H1 (cell line): Measurements from ENCODE around the gene PTPRD. TPM values are rescaled to one million over a fixed set of nuclear protein-coding genes. Genes with fewer than 3 reads are reported as not detected.

Experiments used
- CTCF ChIA-PET: fragments of 300-600 bp; sonication (Branson Sonifier 250); formaldehyde crosslinking; loops from one replicate; lab custom pipeline; 2021; ENCODE audit not compliant: partially characterized antibody; lab: Charles Lee
- POLR2A ChIA-PET: fragments of 300-600 bp; sonication (Branson Sonifier 250); formaldehyde crosslinking; loops from one replicate; lab custom pipeline; 2021; ENCODE audit warnings: inconsistent platforms; ENCODE audit not compliant: partially characterized antibody; lab: Charles Lee
- DNase-seq, 2 experiments: peaks; one replicate each; pipeline versions ENCODE4 v3.0.0 to v3.0.0-alpha.2; 2010 to 2022; ENCODE audit warnings: low spot score in 2 of 2, low read depth in 1 of 2, mixed read lengths in 1 of 2
- FAIRE-seq: peaks from 2 replicates; lab custom pipeline; 2011; peaks lifted over from hg19 to GRCh38; lab: Jason Lieb, UNC
- H2AFZ ChIP-seq: 2 replicates; pipeline ENCODE4 v1.8.1; 2012; ENCODE audit warnings: low read length, inconsistent platforms
- H2AK5ac ChIP-seq: 2 replicates; pipeline ENCODE4 v1.6.1; 2013; ENCODE audit warnings: low read depth, low read length
- H2BK120ac ChIP-seq: replicated peaks from 2 replicates; pipeline ENCODE3; 2013; ENCODE audit warnings: low read depth, low read length, inconsistent platforms
- H2BK12ac ChIP-seq: 2 replicates; pipeline ENCODE4 v1.6.1; 2013; ENCODE audit warnings: low read depth, low read length
- H2BK15ac ChIP-seq: 2 replicates; pipeline ENCODE4 v1.6.1; 2013; ENCODE audit warnings: low read length
- H2BK20ac ChIP-seq: 2 replicates; pipeline ENCODE4 v1.6.1; 2013; ENCODE audit warnings: low read length
- H2BK5ac ChIP-seq: 2 replicates; pipeline ENCODE4 v1.6.1; 2013; ENCODE audit warnings: low read depth, low read length
- H3K14ac ChIP-seq: 2 replicates; pipeline ENCODE4 v1.6.1; 2013; ENCODE audit warnings: inconsistent platforms; ENCODE audit not compliant: insufficient read length
- H3K18ac ChIP-seq: 2 replicates; pipeline ENCODE4 v1.6.1; 2013; ENCODE audit warnings: low read length; ENCODE audit errors: extremely low read depth
- H3K23ac ChIP-seq: 2 replicates; pipeline ENCODE4 v1.6.1; 2013; ENCODE audit warnings: inconsistent platforms; ENCODE audit not compliant: insufficient read length
- H3K23me2 ChIP-seq: 2 replicates; pipeline ENCODE4 v1.6.1; 2013; ENCODE audit warnings: low read depth, low read length
- H3K27ac ChIP-seq: 2 replicates; pipeline ENCODE4 v1.6.1; 2011; ENCODE audit warnings: low read depth, low read length, inconsistent platforms
- H3K27me3 ChIP-seq, 4 experiments: replicated peaks in 1 of 4; 1 replicate in 1 of 4; 2 replicates in 3 of 4; pipeline versions ENCODE4 v1.6.1 to v1.8.1; 2011 to 2013; ENCODE audit warnings: low read length in 3 of 4, mild to moderate bottlenecking in 3 of 4, inconsistent platforms in 2 of 4, mixed read lengths in 2 of 4, moderate library complexity in 1 of 4; ENCODE audit not compliant: control insufficient read depth in 3 of 4, insufficient read depth in 3 of 4; ENCODE audit errors: extremely low read depth in 1 of 4
- H3K36me3 ChIP-seq, 4 experiments: 2 replicates each; pipeline versions ENCODE4 v1.6.1 to v1.8.1; 2011 to 2013; ENCODE audit warnings: mild to moderate bottlenecking in 4 of 4, low read length in 3 of 4, moderate library complexity in 2 of 4, control low read depth in 1 of 4, inconsistent platforms in 1 of 4; ENCODE audit not compliant: insufficient read depth in 4 of 4, control insufficient read depth in 2 of 4
- H3K4ac ChIP-seq: replicated peaks from 2 replicates; pipeline ENCODE3; 2013; ENCODE audit warnings: low read length, low read depth, mixed read lengths, inconsistent platforms; ENCODE audit not compliant: insufficient read length
- H3K4me1 ChIP-seq, 4 experiments: replicated peaks in 1 of 4; 1 replicate in 1 of 4; 2 replicates in 3 of 4; pipeline versions ENCODE4 v1.6.1 to v1.8.1; 2011 to 2013; ENCODE audit warnings: low read length in 3 of 4, inconsistent platforms in 2 of 4, mixed read lengths in 1 of 4; ENCODE audit not compliant: insufficient read depth in 4 of 4, control insufficient read depth in 3 of 4
- H3K4me2 ChIP-seq, 2 experiments: 2 replicates each; pipeline versions ENCODE4 v1.6.1 to v1.8.1; 2011 to 2013; ENCODE audit warnings: low read depth in 2 of 2, low read length in 2 of 2, control low read depth in 1 of 2, inconsistent platforms in 1 of 2, mild to moderate bottlenecking in 1 of 2; ENCODE audit not compliant: insufficient read depth in 1 of 2
- H3K4me3 ChIP-seq, 4 experiments: fragments of 200-600, 300-600 bp in 1 of 4; sonication (generic), shearing (Covaris generic), sonication (Bioruptor Twin) in 1 of 4; 2 replicates each; pipeline versions ENCODE4 v1.5.1 to v1.8.1; 2011 to 2016; ENCODE audit warnings: low read length in 4 of 4, low read depth in 3 of 4, control low read depth in 2 of 4, inconsistent platforms in 2 of 4, mild to moderate bottlenecking in 2 of 4, mixed read lengths in 1 of 4, moderate library complexity in 1 of 4; ENCODE audit not compliant: insufficient read depth in 2 of 4; ENCODE audit errors: extremely low read depth in 1 of 4
- H3K56ac ChIP-seq: replicated peaks from 2 replicates; pipeline ENCODE3; 2013; ENCODE audit warnings: low read depth, mild to moderate bottlenecking, mixed read lengths, low read length, inconsistent platforms; ENCODE audit not compliant: insufficient read length
- H3K79me1 ChIP-seq: 2 replicates; pipeline ENCODE4 v1.6.1; 2013; ENCODE audit warnings: low read depth, low read length, control low read depth
- H3K79me2 ChIP-seq, 2 experiments: 2 replicates each; pipeline versions ENCODE4 v1.6.1 to v1.8.1; 2012 to 2013; ENCODE audit warnings: low read length in 2 of 2, mild to moderate bottlenecking in 2 of 2, inconsistent platforms in 1 of 2; ENCODE audit not compliant: insufficient read depth in 2 of 2, control insufficient read depth in 1 of 2
- H3K9ac ChIP-seq, 4 experiments: replicated peaks in 1 of 4; 1 replicate in 1 of 4; 2 replicates in 3 of 4; pipeline versions ENCODE4 v1.6.1 to v1.8.1; 2011 to 2013; ENCODE audit warnings: low read depth in 3 of 4, low read length in 3 of 4, control low read depth in 2 of 4, mild to moderate bottlenecking in 2 of 4, moderate library complexity in 2 of 4, inconsistent platforms in 1 of 4; ENCODE audit errors: extremely low read depth in 1 of 4
- H3K9me3 ChIP-seq, 2 experiments: 2 replicates each; pipeline versions ENCODE4 v1.6.1 to v1.8.1; 2012 to 2013; ENCODE audit warnings: mild to moderate bottlenecking in 2 of 2, moderate library complexity in 2 of 2, control low read depth in 1 of 2, inconsistent platforms in 1 of 2, low read depth in 1 of 2, low read length in 1 of 2, mixed read lengths in 1 of 2; ENCODE audit not compliant: insufficient read depth in 2 of 2
- H4K20me1 ChIP-seq, 2 experiments: replicated peaks in 1 of 2; 2 replicates each; pipeline versions ENCODE3 to v1.8.1; 2011 to 2013; ENCODE audit warnings: inconsistent platforms in 2 of 2, low read length in 2 of 2, mild to moderate bottlenecking in 1 of 2; ENCODE audit not compliant: insufficient read depth in 2 of 2, control insufficient read depth in 1 of 2
- H4K5ac ChIP-seq: 2 replicates; pipeline ENCODE4 v1.6.1; 2013; ENCODE audit warnings: low read length, low read depth, mixed read lengths, inconsistent platforms; ENCODE audit not compliant: insufficient read length
- H4K8ac ChIP-seq: 2 replicates; pipeline ENCODE4 v1.8.0; 2013; ENCODE audit warnings: mild to moderate bottlenecking, moderate library complexity, low read length, inconsistent platforms; ENCODE audit not compliant: insufficient read depth; ENCODE audit errors: extremely low read depth
- H4K91ac ChIP-seq: replicated peaks from 2 replicates; pipeline ENCODE3; 2013; ENCODE audit warnings: low read length, mixed read lengths, inconsistent platforms; ENCODE audit not compliant: insufficient read length
- CBX5 ChIP-seq: fragments of 300-800, 300-1000 bp; sonication (generic); IDR thresholded peaks from 2 replicates; pipeline ENCODE4 v1.7.1; 2016; ENCODE audit warnings: antibody characterized with exemption, low read length, low read depth
- KDM5A ChIP-seq: fragments of 200-600 bp; IDR thresholded peaks from 2 replicates; pipeline ENCODE4 v1.7.1; 2012; ENCODE audit warnings: mild to moderate bottlenecking, low read length, inconsistent platforms, mixed read lengths
- WGBS, 2 experiments: shearing (Covaris generic) in 1 of 2; methylation state at CpG; one replicate each; pipeline versions ENCODE4 v1.1.6 to v1.1.7; 2013 to 2015; ENCODE audit warnings: low lambda C conversion rate in 2 of 2, mixed read lengths in 2 of 2, inconsistent platforms in 1 of 2, low coverage in 1 of 2, missing lambda C conversion rate in 1 of 2; ENCODE audit not compliant: insufficient replicate concordance in 2 of 2, insufficient coverage in 1 of 2, insufficient read length in 1 of 2; ENCODE audit errors: extremely low coverage in 1 of 2, missing lambda C conversion rate in 1 of 2; 5-methylcytosine and 5-hydroxymethylcytosine counted together
- polyA plus RNA-seq, 7 experiments: library from polyadenylated mRNA; depleted of rRNA in 3 of 7; stranded (reverse) in 5 of 7; unstranded in 2 of 7; fragments of >200 nt in 5 of 7; fragments of 200-250 nt in 2 of 7; gene quantifications; 1 replicate in 5 of 7; 2 replicates in 1 of 7; 4 replicates in 1 of 7; pipeline versions ENCODE4 v1.2.1 to v1.2.3, GENCODE V29; 2011 to 2013; ENCODE audit warnings: missing spikeins in 2 of 7, mixed read lengths in 2 of 7
- total RNA-seq: library from RNA; stranded (reverse); fragmentation: NEBNext Ultra II Directional; extraction: Animal tissue kit (Norgen Biotek cat#: 25700); gene quantifications from 2 replicates; pipeline ENCODE4 v1.2.1, GENCODE V29; 2021

PTPRD gene
- total and polyA plus RNA-seq, 2 of the 8 experiments (the other 6 are each of a cell fraction or from before 2014, with no cell fraction given): 17.2 to 77.0 TPM

- Histone ChIP-seq H3K9ac (no peak overlapping the region), H4K5ac (no peak overlapping the region), H3K18ac (no peak overlapping the region), H2BK12ac (no peak overlapping the region), H3K4me3 (no peak overlapping the region), H4K20me1 (no peaks in the 10 kb centered on the region), H3K23me2 (no peaks in the 10 kb centered on the region), H3K14ac (no peak overlapping the region), H2BK15ac (no peak overlapping the region), H2BK5ac (no peak overlapping the region), H2BK120ac (no peak overlapping the region), H2BK20ac (no peak overlapping the region), H3K27me3 (no peaks in the 10 kb centered on the region), H3K4me2 (no peak overlapping the region), H2AK5ac (no peak overlapping the region), H3K4me1 (peaks cover 0 to 3% (median 0%) of the 10 kb centered on the region in 4 experiments; a peak in 2 of 7 replicates), H3K79me1 (no peaks in the 10 kb centered on the region), H3K23ac (no peak overlapping the region), H3K9me3 (no peaks in the 10 kb centered on the region), H2AFZ (no peak overlapping the region), H3K36me3 (no peaks in the 10 kb centered on the region), H4K91ac (no peak overlapping the region), H3K79me2 (no peaks in the 10 kb centered on the region; a peak in 1 of 4 replicates), H4K8ac (no peak overlapping the region), H3K56ac (no peak overlapping the region), H3K27ac (no peak overlapping the region), H3K4ac (no peak overlapping the region)
- no peak for FAIRE-seq
- DNase-seq: no peak
- 90% methylated on average over 2 of the region's 2 CpGs; no CpG with 5 or more reads in 1 of the 2 experiments for WGBS, 2 experiments
- CTCF ChIA-PET: interaction anchor here (0.7 to 1.5 kb wide), 5 partner anchors 9 to 117 kb away, joined by 3 to 6 read pairs (median 3); no protein-coding TSS in a partner anchor
- POLR2A ChIA-PET: no interaction called here
- TF ChIP-seq KDM5A (no peak), CBX5 (no peak)
Measured at GRCh38 chr9:8653111-8653510, 1959.7 kb downstream of the PTPRD start.
